GM12878 (cell line): ENCODE data around the gene RHEB. TPM values are rescaled to one million over a fixed set of nuclear protein-coding genes. Genes with fewer than 3 reads are reported as not detected.

Source experiments
- ATAC-seq: fragments of 200-7000 bp; cut with Tn5 transposase; 3 replicates; pipeline ENCODE4 v1.9.1; 2020; ENCODE audit warnings: mild to moderate bottlenecking, moderate library complexity
- BruUV-seq: library from RNA; stranded (reverse); fragments of 400-500 nt; replicated peaks from 2 replicates; lab custom pipeline; 2021; lab: Mats Ljungman, UMichigan
- CTCF ChIA-PET: fragments of 300-600 bp; sonication (Branson Sonifier 250); formaldehyde crosslinking; extraction: SDS; loops from one replicate; lab custom pipeline; 2021; ENCODE audit warnings: inconsistent platforms; lab: Yijun Ruan, JAX
- POLR2A ChIA-PET: fragments of 350-600 bp; formaldehyde crosslinking; extraction: SDS; loops from one replicate; lab custom pipeline; 2021; ENCODE audit warnings: inconsistent platforms; lab: Charles Lee
- RAD21 ChIA-PET: fragments of 300-600 bp; sonication (Branson Sonifier 250); formaldehyde crosslinking; loops from one replicate; lab custom pipeline; 2023; ENCODE audit warnings: antibody characterized with exemption; ENCODE audit not compliant: unreplicated experiment; lab: Charles Lee
- SMC1A ChIA-PET: fragments of 300-600 bp; sonication (Branson Sonifier 250); formaldehyde crosslinking; loops from one replicate; lab custom pipeline; 2023; ENCODE audit not compliant: unreplicated experiment, uncharacterized antibody; lab: Charles Lee
- DNase-seq: peaks from one replicate; pipeline ENCODE4 v3.0.0-alpha.2; 2011; ENCODE audit warnings: low read depth, low spot score
- FAIRE-seq: peaks from 3 replicates; lab custom pipeline; 2011; peaks lifted over from hg19 to GRCh38; lab: Jason Lieb, UNC
- H2AFZ ChIP-seq: 2 replicates; pipeline ENCODE4 v1.6.0; 2011; ENCODE audit warnings: low read depth, low read length, control low read depth; ENCODE audit not compliant: control insufficient read depth
- H3K27ac ChIP-seq: 2 replicates; pipeline ENCODE4 v1.5.1; 2011; ENCODE audit warnings: control low read depth; ENCODE audit not compliant: control insufficient read depth, insufficient read depth
- H3K27me3 ChIP-seq, 2 experiments: replicated peaks in 1 of 2; 2 replicates each; pipeline versions ENCODE4 v1.6.0 to v1.6.1; 2011; ENCODE audit warnings: low read length in 1 of 2; ENCODE audit not compliant: control insufficient read depth in 2 of 2, insufficient read depth in 2 of 2
- H3K36me3 ChIP-seq, 2 experiments: 2 replicates each; pipeline ENCODE4 v1.5.1; 2011; ENCODE audit warnings: low read length in 1 of 2; ENCODE audit not compliant: control insufficient read depth in 2 of 2, insufficient read depth in 2 of 2
- H3K4me1 ChIP-seq: 2 replicates; pipeline ENCODE4 v1.6.1; 2011; ENCODE audit warnings: mild to moderate bottlenecking, low read length, moderate library complexity, mixed read lengths; ENCODE audit not compliant: control insufficient read depth, insufficient read depth
- H3K4me2 ChIP-seq: 2 replicates; pipeline ENCODE4 v1.6.0; 2011; ENCODE audit warnings: control low read depth; ENCODE audit not compliant: control insufficient read depth, insufficient read depth
- H3K4me3 ChIP-seq: fragments of 200-600 bp; sonication (generic); 2 replicates; pipeline ENCODE4 v1.5.1; 2016
- H3K79me2 ChIP-seq: 2 replicates; pipeline ENCODE4 v1.6.0; 2011; ENCODE audit warnings: low read length; ENCODE audit not compliant: control insufficient read depth, insufficient read depth
- H3K9ac ChIP-seq: 2 replicates; pipeline ENCODE4 v1.8.0; 2011; ENCODE audit warnings: low read length, control low read depth, mixed read lengths; ENCODE audit not compliant: control insufficient read depth, insufficient read depth
- H3K9me3 ChIP-seq: replicated peaks from 3 replicates; pipeline ENCODE4 v1.5.1; 2011; ENCODE audit warnings: mild to moderate bottlenecking, low read length; ENCODE audit not compliant: control insufficient read depth, insufficient read depth
- H4K20me1 ChIP-seq: 2 replicates; pipeline ENCODE4 v1.6.0; 2011; ENCODE audit not compliant: control insufficient read depth, insufficient read depth
- CHD1 ChIP-seq: IDR thresholded peaks from 2 replicates; pipeline ENCODE4 v1.6.1; 2012; ENCODE audit warnings: low read depth, low read length, improper control_type of control experiment
- CTCF ChIP-seq, 3 experiments: IDR thresholded peaks in 2 of 3; conservative IDR thresholded peaks in 1 of 3; 2 replicates each; pipeline ENCODE4 v1.5.1; 2011; ENCODE audit warnings: low read depth in 3 of 3, low read length in 3 of 3, mild to moderate bottlenecking in 3 of 3, control low read depth in 2 of 3, moderate library complexity in 2 of 3, inconsistent platforms in 1 of 3, mixed read lengths in 1 of 3; ENCODE audit not compliant: control insufficient read depth in 2 of 3, insufficient read depth in 1 of 3; ENCODE audit errors: extremely low read depth in 1 of 3
- CUX1 ChIP-seq: IDR thresholded peaks from 2 replicates; pipeline ENCODE4 v1.6.1; 2012; ENCODE audit warnings: improper control_type of control experiment, low read depth, low read length; ENCODE audit not compliant: insufficient replicate concordance
- HDGF ChIP-seq: fragments of 450-650 bp; IDR thresholded peaks from 2 replicates; pipeline ENCODE4 v1.6.1; 2016; ENCODE audit warnings: antibody characterized with exemption
- IRF4 ChIP-seq: IDR thresholded peaks from 2 replicates; pipeline ENCODE4 v1.6.1; 2011; ENCODE audit warnings: low read depth, low read length
- KDM1A ChIP-seq: fragments of 200-600 bp; sonication (generic); IDR thresholded peaks from 2 replicates; pipeline ENCODE4 v1.6.1; 2016; ENCODE audit warnings: borderline replicate concordance
- LARP7 ChIP-seq: fragments of 450-650 bp; IDR thresholded peaks from 2 replicates; pipeline ENCODE4 v1.6.1; 2017; ENCODE audit warnings: mild to moderate bottlenecking
- NKRF ChIP-seq: fragments of 450-650 bp; conservative IDR thresholded peaks from 2 replicates; pipeline ENCODE4 v1.6.1; 2017; ENCODE audit warnings: mild to moderate bottlenecking, moderate library complexity
- SPI1 ChIP-seq: IDR thresholded peaks from 2 replicates; pipeline ENCODE4 v1.6.1; 2011; ENCODE audit warnings: low read depth, mild to moderate bottlenecking, low read length, moderate library complexity, borderline replicate concordance; ENCODE audit not compliant: insufficient read depth
- WGBS: methylation state at CpG from one replicate; pipeline ENCODE4 v1.1.6; 2016; ENCODE audit warnings: low lambda C conversion rate; ENCODE audit not compliant: insufficient replicate concordance, insufficient coverage; ENCODE audit errors: missing lambda C conversion rate; 5-methylcytosine and 5-hydroxymethylcytosine counted together
- in situ Hi-C: fragments of 300-500 bp; cut with MboI; formaldehyde crosslinking; loops from 9 replicates; pipeline ENCODE4 v1.14.3; 2018; ENCODE audit warnings: mixed read lengths
- intact Hi-C: fragments of 100-400 bp; cut with micrococcal nuclease; formaldehyde crosslinking; loops from one replicate; pipeline ENCODE4 v1.14.2; 2022; ENCODE audit not compliant: unreplicated experiment
- polyA plus RNA-seq, 11 experiments: library from polyadenylated mRNA; depleted of rRNA in 4 of 11; unstranded in 6 of 11; stranded (reverse) in 5 of 11; fragments of >200 nt; fragmentation: Nextera tagmentation in 4 of 11; fragmentation: Illumina TruSeq in 1 of 11; extraction: Ambion mirVana in 4 of 11; extraction: Trizol in 1 of 11; gene quantifications; 1 replicate in 1 of 11; 2 replicates in 10 of 11; pipeline versions ENCODE4 v1.2.1 to v1.2.3, GENCODE V29; 2011 to 2016; ENCODE audit warnings: inconsistent platforms in 2 of 11, missing spikeins in 2 of 11, low read depth in 1 of 11
- total RNA-seq, 4 experiments: library from RNA; depleted of rRNA in 3 of 4; stranded (reverse); fragments of >200 nt in 3 of 4; fragmentation: Illumina TruSeq in 1 of 4; extraction: Trizol in 1 of 4; gene quantifications; 2 replicates each; pipeline versions ENCODE4 v1.2.1 to v1.2.3, GENCODE V29; 2013 to 2021
- TF ChIP-seq, protein P1 (sequence below): fragments of 450-650 bp; formaldehyde crosslinking; IDR thresholded peaks from 2 replicates; pipeline ENCODE4 v1.5.0; 2022; ENCODE audit warnings: mild to moderate bottlenecking, missing genetic modification characterization

The RHEB gene
- total and polyA plus RNA-seq, 10 of the 15 experiments (the other 5 are each of a cell fraction or from before 2014, with no cell fraction given), result 6.2 to 67.8 (median 38.0) TPM

DNA sequence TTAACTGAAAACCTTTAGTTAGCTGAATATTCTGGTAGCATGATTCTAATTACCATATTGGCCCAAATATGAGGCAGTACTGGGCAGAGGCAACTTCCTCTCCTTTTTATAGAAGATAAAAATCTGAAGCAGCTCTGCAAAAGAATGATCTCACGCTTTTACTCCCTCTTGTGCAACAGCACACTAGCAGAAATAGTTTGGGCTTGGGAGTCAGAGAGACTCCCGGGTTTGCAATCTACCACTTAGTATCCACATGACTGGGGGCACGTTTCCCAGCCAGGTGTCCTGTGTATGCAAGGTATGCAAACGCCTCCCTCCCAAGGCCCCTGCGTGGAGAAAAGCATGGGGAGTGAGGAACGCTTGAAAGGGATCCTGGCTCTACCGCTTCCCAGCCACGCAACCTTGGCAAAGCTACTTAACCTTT, 47.2 kb upstream of the RHEB start (continued):
- TF ChIP-seq LARP7 (no peak), IRF4 (no peak), KDM1A (no peak), NKRF (no peak), HDGF (no peak), CTCF (IDR thresholded peaks at IDR 0.05 in 2 of 3, conservative IDR thresholded peaks at IDR 0.05 in 1 of 3; ENCODE audit: control insufficient read depth in 2 of 3, extremely low read depth in 1 of 3, insufficient read depth in 1 of 3, low read depth in 3 of 3, low read length in 3 of 3) (no peak), CHD1 (no peak)

DNA sequence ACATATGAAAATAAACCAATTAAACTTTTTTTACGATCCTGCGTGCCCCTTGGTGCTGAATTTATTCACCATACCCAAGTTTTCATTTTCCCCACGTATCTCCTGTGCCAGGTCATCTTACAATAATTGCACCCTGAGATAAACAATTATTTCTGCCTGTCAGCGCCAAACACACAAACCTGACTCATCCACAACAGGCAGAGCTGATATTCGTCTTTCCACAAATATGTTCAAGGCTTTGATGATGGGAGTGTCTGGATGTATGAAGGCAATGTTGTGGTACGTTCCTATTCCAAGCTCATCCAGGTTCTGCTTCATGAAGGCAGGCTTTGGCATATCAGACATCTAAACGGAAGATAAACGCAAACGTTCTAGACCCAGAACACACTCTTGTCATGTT, 45.8 kb upstream of the RHEB start:
- RAD21 ChIA-PET, result no interaction called here
- Histone ChIP-seq H3K9ac (no peak overlapping the region), H3K27ac (no peak overlapping the region), H3K27me3 (no peaks in the 10 kb centered on the region), H3K4me3 (no peak overlapping the region), H3K36me3 (peaks cover 0 to 4% of the 10 kb centered on the region in 2 experiments; a peak in 2 of 4 replicates), H3K79me2 (no peaks in the 10 kb centered on the region), H3K9me3 (no peaks in the 10 kb centered on the region), H2AFZ (no peak overlapping the region), H4K20me1 (no peaks in the 10 kb centered on the region), H3K4me2 (no peak overlapping the region), H3K4me1 (no peaks in the 10 kb centered on the region)
- CTCF ChIA-PET, result interaction anchor here (1.3 kb wide), 1 partner anchor 9 kb away, joined by 5 read pairs; no protein-coding TSS in a partner anchor
- in situ Hi-C loops, result no loop called here
- POLR2A ChIA-PET, result no interaction called here
- BruUV-seq, result no TSS peak
- FAIRE-seq (no peak), DNase-seq (no peak), ATAC-seq (no peak)
- intact Hi-C loops, result no loop called here
- SMC1A ChIA-PET, result no interaction called here
- WGBS, result 89% methylated on average over 9 of the region's 9 CpGs
- no peak for TF ChIP-seq SPI1
- TF ChIP-seq, protein P1, sequence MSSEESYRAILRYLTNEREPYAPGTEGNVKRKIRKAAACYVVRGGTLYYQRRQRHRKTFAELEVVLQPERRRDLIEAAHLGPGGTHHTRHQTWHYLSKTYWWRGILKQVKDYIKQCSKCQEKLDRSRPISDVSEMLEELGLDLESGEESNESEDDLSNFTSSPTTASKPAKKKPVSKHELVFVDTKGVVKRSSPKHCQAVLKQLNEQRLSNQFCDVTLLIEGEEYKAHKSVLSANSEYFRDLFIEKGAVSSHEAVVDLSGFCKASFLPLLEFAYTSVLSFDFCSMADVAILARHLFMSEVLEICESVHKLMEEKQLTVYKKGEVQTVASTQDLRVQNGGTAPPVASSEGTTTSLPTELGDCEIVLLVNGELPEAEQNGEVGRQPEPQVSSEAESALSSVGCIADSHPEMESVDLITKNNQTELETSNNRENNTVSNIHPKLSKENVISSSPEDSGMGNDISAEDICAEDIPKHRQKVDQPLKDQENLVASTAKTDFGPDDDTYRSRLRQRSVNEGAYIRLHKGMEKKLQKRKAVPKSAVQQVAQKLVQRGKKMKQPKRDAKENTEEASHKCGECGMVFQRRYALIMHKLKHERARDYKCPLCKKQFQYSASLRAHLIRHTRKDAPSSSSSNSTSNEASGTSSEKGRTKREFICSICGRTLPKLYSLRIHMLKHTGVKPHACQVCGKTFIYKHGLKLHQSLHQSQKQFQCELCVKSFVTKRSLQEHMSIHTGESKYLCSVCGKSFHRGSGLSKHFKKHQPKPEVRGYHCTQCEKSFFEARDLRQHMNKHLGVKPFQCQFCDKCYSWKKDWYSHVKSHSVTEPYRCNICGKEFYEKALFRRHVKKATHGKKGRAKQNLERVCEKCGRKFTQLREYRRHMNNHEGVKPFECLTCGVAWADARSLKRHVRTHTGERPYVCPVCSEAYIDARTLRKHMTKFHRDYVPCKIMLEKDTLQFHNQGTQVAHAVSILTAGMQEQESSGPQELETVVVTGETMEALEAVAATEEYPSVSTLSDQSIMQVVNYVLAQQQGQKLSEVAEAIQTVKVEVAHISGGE (CRISPR knock-in tag), result no peak
- TF ChIP-seq KDM1A, result no peak
- no peak for TF ChIP-seq CUX1
